Right ventricle myocardium inferior (tissue), 1 donor: Measurements from ENCODE around the gene TMEM39B. TPM values are rescaled to one million over a fixed set of nuclear protein-coding genes. Genes with fewer than 3 reads are reported as not detected.
"Not testable (repeated sequence)": the region's sequence is repeated elsewhere in the genome, so short reads cannot be mapped to it uniquely, and the experiment has no call there.

Experiments
- ATAC-seq: fragments of 200-7000 bp; cut with Tn5 transposase; one replicate; pipeline ENCODE4 v1.9.1; 2020; ENCODE audit warnings: mild to moderate bottlenecking, moderate library complexity
- DNase-seq: peaks from one replicate; pipeline ENCODE4 v3.0.0; 2021; ENCODE audit errors: missing footprints
- intact Hi-C: fragments of 100-400 bp; cut with DNase I; formaldehyde crosslinking; loops from one replicate; pipeline ENCODE4 v1.11.0; 2022
- total RNA-seq: library from RNA; stranded (reverse); fragmentation: NEBNext Ultra II Directional; extraction: Animal tissue kit (Norgen Biotek cat#: 25700); gene quantifications from one replicate; pipeline ENCODE4 v1.2.1, GENCODE V29; 2021
- donor health status: DM: no; HTN: yes; CAD: no; lungs with severe emphysema.

TMEM39B gene
- total RNA-seq, 1 donor from 2014 or later: 7.1 TPM

DNA sequence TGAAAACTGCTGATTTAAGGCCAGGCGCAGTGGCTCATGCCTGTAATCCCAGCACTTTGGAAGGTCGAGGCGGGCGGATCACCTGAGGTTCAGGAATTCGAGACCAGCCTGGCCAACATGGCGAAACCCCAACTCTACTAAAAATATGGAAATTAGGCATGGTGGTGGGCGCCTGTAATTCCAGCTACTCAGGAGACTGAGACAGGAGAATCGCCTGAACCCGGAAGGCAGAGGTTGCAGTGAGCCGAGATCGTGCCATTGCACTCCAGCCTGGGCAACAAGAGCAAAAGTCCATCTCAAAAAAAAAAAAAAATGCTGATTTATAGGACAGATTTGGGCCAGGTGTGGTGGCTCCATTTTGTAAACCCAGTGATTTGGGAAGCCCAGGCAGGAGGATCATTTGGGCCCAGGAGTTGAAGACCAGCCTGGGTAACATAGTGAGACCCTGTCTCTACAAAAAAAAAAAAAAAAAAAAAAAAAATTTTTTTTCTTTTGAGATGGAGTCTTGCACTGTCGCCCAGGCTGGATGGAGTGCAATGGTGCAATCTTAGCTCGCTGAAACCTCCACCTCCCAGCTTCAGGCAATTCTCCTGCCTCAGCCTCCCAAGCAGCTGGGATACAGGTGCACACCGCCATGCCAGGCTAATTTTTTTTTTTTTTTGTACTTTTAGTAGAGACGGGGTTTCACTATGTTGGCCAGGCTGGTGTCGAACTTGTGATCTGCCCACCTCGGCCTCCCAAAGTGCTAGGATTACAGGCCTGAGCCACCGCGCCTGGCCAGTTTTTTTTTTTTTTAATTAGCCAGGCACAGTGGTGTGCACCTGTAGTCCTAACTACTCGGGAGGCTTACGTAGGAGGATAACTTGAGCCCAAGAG, 6.9 kb upstream of the TMEM39B start:
- DNase-seq, ATAC-seq: not testable (repeated sequence)
- intact Hi-C loops: loop anchor here (10.0 kb wide), 1 partner anchor 51 kb away; the partner anchor contains the start of gene KHDRBS1

DNA sequence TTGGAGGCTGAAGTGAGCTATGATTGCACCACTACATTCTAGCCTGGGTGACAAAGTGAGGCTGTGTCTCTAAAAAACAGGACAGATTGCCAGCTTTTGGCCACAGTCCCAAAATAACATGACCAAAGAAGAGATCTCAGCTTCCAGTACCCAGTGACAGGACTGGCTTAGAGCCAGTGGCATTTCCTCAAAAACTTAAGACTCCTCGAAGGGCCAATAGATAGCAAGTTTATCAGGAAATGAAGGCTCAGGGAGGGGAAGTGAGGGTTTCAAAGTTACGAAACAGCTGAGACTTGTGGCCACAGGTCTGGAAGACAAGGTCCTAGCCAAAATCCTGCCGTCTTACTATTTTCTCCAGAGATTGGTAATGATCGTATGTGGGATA, 6.3 kb upstream of the TMEM39B start:
- intact Hi-C loops: loop anchor here (10.0 kb wide), 1 partner anchor 52 kb away; the partner anchor contains the start of gene KHDRBS1
- DNase-seq (no peak), ATAC-seq (peak; percentile 67)

DNA sequence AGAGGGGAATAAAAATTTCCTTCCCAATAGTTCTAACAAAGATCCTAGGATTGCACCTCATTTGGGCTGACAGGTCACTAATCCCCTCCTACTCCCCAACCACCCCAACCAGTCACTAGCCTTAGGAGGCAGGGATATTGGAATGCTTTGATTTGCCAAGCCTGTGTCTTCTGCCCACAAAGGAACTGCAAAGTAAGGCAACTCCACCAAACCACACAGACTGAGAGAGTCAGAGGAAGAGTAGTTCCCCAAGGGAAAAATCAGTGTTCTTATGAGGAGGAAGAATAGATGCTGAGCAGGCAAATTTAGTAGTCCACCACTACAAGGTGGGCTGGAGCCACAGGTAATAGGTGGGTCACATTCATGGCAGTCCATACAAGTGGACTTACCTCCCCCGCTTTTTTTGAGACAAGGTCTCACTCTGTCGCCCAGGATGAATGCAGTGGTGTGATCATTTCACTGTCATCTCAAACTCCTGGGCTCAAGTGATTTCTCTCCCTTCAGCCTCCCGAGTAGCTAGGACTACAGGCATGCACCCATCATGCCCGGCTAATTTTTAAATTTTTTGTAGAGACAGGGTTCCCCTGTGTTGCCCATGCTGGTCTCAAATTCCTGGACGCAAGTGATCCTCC, 3.7 kb upstream of the TMEM39B start:
- DNase-seq (no peak), ATAC-seq (no peak)
- intact Hi-C loops: loop anchor here (10.0 kb wide), 1 partner anchor 54 kb away; the partner anchor contains the start of gene KHDRBS1

DNA sequence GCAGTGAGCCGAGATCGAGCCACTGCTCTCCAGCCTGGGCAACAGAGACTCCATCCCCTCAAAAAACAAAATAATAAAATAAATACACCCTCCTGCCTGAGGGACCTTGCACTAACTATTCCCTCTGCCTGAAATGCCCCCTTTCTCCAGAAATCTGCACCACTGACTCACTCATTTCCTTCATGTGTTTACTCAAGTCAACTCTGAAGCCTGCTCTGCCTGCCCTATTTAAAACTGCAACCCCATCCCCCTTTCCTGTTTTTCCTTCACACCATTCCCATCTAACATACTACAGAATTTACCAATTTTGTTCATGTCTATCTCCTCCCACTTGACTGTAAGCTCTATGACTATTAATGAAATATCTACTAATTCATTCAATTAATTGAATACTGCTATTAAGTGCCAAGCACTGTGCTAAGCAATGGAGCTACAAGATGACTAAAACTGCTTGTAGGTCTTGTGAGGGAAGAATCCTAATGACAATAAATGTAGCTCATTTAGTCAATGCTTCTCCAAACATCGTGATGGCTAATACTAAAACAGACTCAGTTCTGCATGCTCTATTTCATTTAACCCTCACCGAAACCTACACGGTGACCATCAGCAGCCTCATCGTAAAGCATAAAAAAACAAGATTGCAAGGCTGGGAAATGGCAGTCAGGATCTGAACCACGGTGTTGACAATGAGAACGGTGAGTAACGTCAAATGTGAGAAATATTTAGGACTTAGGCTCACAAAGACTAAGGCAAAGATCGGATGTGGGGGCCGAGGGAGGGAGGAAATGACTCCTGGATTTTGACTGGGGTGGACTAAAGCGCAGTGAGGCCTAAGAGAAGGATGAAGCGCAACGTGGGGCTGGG, 749 bp upstream of the TMEM39B start:
- ATAC-seq (no peak), DNase-seq (no peak)
- intact Hi-C loops: loop anchor here (5.0 kb wide), 2 partner anchors 35 to 105 kb away; partner anchors contain the start of genes KPNA6 and TXLNA

DNA sequence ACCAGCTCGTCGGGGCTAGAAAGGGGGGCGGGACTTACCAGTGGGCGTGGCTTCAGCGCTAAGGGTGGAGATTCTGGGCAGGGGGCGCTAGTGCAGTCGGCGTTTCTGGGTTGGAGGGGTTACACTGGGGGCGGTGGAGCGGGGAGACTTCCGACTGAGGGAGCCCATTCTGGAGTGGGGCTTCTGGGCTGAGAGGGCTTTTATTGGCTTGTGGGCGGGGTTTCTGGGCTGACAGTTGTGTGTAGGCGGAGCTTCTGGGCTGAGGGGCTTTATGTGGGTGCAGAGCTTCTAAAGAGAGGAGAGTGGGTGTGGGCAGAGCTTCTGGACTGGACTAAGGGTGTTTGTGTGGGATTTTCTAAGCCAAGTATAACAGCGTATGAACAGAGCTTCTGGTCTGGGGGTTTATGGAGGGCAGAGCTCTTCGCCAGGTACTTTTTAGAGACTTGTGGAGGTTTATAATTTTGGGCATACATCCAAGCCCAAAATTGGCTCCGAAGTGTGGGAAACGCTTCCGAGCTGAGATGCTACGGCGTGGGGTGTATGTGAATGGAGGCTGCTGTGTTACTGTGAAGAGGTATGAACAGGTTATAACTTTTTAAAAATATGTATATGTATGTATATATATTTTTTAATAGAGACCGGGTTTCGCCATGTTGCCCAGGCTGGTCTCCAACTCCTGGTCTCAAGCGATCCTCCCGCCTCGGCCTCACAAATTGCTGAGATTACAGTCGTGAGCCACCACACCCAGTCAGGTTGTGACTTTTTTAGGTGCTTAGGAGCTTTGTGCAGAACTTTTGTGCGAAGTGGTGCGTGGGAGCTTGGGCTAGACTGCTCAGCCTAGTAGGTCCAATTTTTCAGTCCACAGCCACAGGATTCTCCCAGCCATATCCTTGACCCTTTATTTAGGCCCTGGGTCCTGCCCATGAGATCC, 825 bp downstream of the TMEM39B start:
- DNase-seq (no peak), ATAC-seq (peak; percentile 41)
- intact Hi-C loops: loop anchor here (5.0 kb wide), 2 partner anchors 34 to 104 kb away; partner anchors contain the start of genes KPNA6 and TXLNA

DNA sequence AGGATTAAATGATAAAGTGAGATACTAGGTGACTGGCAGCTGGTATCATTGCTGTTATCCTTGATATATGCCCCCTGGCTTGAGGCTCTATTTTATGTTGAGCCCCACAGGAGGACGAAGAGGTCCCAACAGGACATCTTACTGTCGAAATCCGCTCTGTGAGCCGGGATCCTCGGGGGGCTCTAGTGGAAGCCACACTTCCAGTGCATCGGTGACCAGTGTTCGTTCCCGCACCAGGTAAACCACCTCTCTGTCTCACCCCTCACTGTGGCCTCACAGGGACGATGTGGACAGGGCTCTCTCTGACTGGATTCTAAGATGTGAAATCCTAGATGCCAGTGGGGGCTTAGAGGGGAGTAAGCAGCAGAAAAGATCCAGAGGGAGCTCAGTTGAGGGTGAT, 2.1 kb downstream of the TMEM39B start:
- no peak for DNase-seq
- intact Hi-C loops: loop anchor here (5.0 kb wide), 2 partner anchors 32 to 102 kb away; partner anchors contain the start of genes KPNA6 and TXLNA
- no peak for ATAC-seq

DNA sequence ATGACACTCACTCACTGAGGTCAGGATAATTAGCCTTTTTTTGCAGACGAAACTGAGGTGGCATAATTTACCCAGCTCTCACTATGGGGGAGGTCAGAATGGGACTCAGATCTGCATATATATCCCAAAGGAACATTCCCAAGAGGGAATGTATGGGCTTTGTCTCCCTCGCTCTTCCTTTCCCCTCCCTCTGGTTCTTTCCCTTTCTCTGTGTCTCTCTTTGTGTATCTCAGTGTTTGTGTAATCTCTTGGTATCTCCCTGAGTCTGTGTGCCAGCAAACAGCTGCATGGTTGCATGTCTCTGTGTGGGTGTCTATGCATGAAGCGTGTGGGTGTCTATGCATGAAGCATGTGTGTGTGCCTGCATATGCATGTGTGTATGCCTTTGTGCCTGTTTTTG, 4.7 kb downstream of the TMEM39B start:
- ATAC-seq: no peak

DNA sequence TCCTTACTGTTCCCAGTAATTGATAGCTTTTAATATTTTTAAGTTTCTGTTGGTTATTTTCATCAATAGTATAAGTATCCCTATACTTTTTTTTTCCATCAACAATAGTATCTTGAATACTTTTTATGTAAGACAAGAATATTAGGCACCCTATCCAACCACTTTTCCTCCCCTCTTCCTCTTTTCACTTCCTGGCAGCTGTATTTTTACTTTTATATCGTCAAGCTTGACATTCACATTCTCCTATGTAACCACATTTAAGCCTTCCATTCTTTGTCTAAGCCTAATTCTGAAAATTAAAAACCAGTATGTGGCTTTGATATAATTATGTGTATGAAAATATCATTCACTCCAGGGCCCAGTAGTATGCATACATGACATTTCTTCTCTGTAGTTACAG, 9.3 kb downstream of the TMEM39B start:
- intact Hi-C loops: no loop called here
- DNase-seq (no peak), ATAC-seq (no peak)

More for the DNA sequence above, 4.7 kb downstream of the TMEM39B start:
- no peak for DNase-seq
- intact Hi-C loops: no loop called here

DNA sequence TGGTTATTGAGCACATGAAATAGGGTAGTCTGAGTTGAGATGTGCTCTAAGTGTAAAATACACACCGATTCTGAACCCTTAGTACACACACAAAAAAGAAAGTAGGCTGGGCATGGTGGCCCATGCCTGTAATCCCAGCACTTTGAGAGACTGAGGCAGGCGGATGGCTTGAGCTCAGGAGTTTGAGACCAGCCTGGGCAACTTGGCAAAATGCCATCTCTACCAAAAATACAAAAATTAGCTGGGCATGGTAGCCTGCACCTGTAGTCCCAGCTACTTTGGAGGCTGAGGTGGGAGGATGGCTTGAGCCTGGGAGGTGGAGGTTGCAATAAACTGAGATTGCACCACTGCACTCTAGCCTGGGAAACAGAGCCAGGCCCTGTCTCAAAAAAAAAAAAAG, 13.6 kb downstream of the TMEM39B start:
- intact Hi-C loops, ATAC-seq, DNase-seq: not testable (repeated sequence)

DNA sequence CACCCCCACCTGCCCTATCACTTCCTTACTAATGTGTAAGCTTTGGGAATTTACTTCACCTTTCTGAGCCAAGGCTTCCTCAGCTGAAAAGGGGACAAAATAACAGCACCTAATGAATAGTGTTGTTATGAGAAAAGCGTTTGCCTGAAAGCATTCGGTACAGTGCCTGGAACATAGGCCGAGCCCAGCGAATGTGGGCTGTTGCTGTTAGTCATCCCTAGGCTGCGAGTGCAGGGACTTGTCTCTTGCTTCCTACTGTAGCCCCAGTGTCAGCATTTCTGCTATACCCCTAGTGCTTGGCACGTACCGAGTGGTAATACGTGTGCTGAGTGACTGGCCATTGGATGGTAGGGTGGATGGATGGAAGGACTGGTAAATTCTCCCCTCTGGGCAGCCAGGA, 18.4 kb downstream of the TMEM39B start:
- DNase-seq (no peak), ATAC-seq (no peak)
- intact Hi-C loops: no loop called here

DNA sequence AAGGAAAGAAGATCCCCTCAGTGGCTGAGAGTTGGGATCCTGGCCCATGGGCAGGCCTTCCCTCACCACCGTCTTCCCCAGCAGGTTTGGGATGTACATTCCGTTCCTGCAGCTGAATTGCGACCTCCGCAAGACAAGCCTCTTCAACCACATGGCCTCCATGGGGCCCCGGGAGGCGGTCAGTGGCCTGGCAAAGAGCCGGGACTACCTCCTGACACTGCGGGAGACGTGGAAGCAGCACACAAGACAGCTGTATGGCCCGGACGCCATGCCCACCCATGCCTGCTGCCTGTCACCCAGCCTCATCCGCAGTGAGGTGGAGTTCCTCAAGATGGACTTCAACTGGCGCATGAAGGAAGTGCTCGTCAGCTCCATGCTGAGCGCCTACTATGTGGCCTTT, 18.9 kb downstream of the TMEM39B start:
- intact Hi-C loops: no loop called here
- ATAC-seq (no peak), DNase-seq (no peak)

DNA sequence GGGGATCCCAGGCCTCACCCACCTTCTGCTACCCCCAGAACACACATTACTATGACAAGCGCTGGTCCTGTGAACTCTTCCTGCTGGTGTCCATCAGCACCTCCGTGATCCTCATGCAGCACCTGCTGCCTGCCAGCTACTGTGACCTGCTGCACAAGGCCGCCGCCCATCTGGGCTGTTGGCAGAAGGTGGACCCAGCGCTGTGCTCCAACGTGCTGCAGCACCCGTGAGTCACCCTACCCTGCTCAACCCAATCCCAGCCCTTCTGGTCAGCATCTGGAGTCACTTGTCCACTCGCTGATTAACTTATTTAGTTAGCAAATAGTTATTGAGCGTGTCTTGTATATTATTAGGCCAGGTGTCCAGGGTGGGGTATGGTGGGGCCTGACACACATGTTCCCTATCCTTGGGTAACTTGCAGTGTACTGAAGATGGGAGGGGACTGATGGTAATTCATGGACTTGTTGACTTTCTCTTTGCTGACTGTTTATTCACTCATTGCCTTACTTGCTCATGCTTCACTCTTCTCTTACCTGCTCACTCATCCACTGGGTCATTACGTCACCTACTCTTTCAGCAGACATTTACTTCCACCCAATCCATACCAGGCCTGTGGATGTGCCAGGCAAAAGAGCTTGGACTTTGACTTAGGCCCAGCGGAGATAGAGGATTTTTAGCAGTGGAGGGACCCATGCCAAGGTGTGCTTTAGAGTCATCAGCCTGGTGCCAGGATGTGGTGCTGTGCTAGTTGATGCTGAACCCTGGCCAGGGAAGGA, 22.2 kb downstream of the TMEM39B start:
- intact Hi-C loops: no loop called here
- DNase-seq (no peak), ATAC-seq (no peak)

DNA sequence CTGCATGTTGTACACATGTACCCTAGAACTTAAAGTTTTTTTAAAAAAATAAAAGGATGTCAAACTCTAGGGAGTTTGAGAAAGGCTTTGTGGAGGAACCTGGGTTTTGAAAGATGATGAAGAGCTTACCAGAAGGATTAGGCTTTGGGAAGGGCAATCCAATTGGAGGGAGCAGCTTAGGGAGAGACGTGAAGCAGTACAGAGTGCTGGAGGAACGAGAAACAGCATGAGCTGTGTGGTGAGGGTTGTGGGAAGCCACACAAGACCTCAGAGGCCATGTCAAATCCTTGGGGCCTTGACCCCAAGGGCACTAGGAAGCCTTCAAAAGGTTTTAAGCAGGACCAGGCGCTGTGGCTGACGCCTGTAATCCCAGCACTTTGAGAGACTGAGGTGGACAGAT, 26.7 kb downstream of the TMEM39B start:
- DNase-seq (peak; percentile 32), ATAC-seq (no peak)
- intact Hi-C loops: no loop called here

DNA sequence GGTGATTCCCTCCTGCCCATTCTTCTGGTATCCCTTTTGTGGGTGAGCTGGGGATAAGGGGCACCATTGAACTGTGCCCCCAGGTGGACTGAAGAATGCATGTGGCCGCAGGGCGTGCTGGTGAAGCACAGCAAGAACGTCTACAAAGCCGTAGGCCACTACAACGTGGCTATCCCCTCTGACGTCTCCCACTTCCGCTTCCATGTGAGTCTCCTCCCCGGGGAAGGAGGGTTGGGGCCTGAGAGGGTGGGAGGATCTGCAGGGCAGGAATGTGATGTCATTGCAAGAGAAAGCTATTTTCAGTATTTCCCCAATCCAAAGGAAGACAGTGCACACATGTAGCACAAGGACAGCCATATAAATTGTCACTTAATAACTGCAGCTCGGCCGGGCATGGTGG, 27.6 kb downstream of the TMEM39B start:
- ATAC-seq: peak; percentile 46
- intact Hi-C loops: no loop called here
- DNase-seq: peak; percentile 62

DNA sequence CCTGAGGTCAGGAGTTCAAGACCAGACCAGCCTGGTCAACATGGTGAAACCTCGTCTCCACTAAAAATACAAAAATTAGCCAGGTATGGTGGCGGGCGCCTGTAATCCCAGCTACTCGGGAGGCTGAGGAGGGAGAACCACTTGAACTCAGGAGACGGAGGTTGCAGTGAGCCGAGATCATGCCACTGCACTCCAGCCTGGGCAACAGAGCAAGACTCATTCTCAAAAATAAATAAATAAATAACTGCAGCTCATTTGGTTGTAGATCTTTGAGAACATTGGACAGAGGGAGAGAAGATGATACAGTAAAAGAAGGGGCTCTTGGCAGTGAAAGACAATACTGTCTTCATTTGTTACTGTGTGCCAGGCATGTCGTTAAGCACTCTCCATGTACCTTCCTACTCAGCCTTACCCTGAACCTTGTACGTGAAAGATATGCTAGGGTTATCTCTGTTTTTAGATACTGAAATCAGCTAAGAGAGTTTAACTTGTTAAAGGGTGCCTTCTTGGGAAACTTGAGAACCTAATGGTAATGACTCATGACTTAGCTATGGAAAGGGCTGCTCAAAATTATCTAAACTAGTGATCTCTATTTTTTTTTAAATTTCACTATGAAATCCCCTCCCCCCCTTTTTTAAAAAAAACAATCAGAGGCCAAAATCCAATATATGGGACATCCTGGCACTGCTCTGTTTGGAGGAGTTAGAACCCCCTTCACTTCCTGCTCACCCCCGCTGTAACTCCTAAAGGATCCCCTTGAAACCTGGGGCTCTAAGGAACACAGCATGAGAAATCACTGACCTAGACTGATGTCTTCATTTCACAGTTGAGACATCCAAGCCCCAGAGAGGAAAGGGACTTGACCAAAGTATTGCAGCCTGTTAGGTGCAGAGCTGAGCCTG, 28.3 kb downstream of the TMEM39B start:
- no peak for ATAC-seq

DNA sequence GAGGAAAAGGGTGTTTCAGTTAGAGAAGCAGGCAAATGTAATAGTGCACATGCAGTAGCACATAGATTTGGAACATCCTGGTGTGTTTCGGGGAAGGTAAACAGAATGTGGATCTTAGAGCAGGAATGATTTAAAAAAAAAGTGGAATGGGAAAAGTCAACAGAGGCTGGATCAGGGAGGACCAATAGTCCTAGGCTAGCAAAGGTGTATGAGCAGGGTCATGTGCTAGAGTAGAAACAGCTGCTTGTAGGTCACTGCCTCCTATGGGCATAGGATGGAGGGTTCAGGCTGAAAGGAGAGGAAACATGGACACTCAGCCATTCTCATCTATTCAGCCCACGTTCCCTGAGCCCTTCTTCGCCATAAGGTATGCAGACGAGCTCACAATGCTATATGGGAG, 31.4 kb downstream of the TMEM39B start:
- DNase-seq (no peak), ATAC-seq (no peak)
- intact Hi-C loops: no loop called here

More for the DNA sequence above, 28.3 kb downstream of the TMEM39B start:
- no peak for DNase-seq
- intact Hi-C loops: no loop called here
